SK-N-MC (cell line): Measurements from ENCODE around the gene CNBP.
A peak's percentile ranks its signal among the peaks of the same experiment; 100 is the strongest.

Experiments used
- EZH2 ChIP-seq: fragments of 200-600 bp; sonication (generic); IDR thresholded peaks from one replicate; pipeline ENCODE4 v1.6.1; 2017; ENCODE audit warnings: antibody characterized with exemption
- POLR2AphosphoS5 ChIP-seq: IDR thresholded peaks from 2 replicates; pipeline ENCODE4 v1.6.1; 2012; ENCODE audit warnings: mild to moderate bottlenecking, low read depth, low read length, borderline replicate concordance

- TF ChIP-seq POLR2AphosphoS5 (peak; percentile 18; the same call in 1 of the 2 replicates), EZH2 (no peak)
Observed at GRCh38 chr3:129228891-129229585, 45.3 kb upstream of the CNBP start.
